OCI-M2 (cell line): ENCODE data around the gene SLC12A1.

Source experiments
- DNase-seq: peaks from one replicate; lab custom pipeline; 2025; ENCODE audit not compliant: unreplicated experiment; lab: John Stamatoyannopoulos, UW

Gene SLC12A1

GRCh38 chr15:48345516-48345915 is 139.4 kb downstream of the SLC12A1 start:
- no peak for DNase-seq

GRCh38 chr15:48352474-48353072 is 146.5 kb downstream of the SLC12A1 start:
- DNase-seq, result no peak
